ENCODE measurements around the gene BAIAP2L2. TPM values are rescaled to one million over a fixed set of nuclear protein-coding genes. Genes with fewer than 3 reads are reported as not detected.

Gene BAIAP2L2
- total and polyA plus RNA-seq, 7 donors = 0.23 to 5.1 (median 0.55) TPM; not detected in 1

DNA sequence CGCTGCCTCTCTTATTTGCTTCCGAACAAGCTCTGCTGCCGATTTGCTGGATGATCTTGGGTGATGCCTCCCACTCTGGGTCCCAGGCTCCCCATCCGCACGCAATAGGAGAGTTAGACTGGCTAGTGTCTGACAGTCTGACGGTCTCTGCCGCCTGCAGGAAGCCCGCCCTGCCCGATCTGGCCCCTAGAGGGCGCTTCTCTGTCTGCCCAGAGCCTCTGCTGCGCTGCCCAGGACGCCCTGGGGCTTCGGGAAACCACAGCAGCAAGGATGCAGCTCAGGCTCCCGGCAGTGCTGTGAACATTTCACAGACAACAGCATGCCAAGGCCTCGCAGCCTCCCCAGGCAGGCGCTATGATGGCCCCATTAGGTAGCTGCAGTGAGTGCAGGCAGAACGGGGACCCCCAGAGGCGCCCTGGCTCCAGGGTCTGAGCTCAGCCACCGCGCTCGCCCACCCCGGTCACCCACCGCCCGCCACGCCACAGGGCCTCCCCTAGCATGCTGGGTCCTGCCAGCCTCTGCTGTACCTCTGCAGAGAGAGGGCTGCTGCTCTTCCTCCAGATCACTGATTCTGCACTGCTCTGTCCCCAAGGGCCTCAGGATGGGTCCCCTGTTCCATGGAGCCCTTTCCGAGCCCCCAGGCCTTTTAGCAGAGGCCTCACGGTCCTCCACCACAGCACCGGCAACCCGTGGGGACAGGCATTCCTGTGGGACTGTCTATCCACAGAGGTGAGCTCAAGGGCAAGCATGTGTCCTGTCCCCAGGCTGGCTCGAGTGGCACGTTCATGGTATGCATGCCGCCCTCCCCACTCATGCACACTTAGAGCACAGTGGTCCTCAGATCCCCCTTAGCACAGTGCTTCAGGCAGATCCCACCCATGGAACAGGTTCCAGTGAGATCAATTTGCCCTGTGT, 4.3 kb upstream of the BAIAP2L2 start:
- H3K9me3 ChIP-seq = no peaks in the 10 kb centered on the region
- H3K36me3 ChIP-seq (ENCODE audit: insufficient read depth in 1 of 2, low read depth in 1 of 2) = peaks cover 0 to 3% of the 10 kb centered on the region in 2 donors
- intact Hi-C loops (cut with DNase I) = loop anchor here (2.0 to 10.0 kb wide), 3 partner anchors 53 to 238 kb away; partner anchors contain the start of gene MAFF (in 2 of the 2)
- peak; percentile 88 for TF ChIP-seq CTCF (IDR thresholded peaks at IDR 0.05)
- no peaks in the 10 kb centered on the region for H3K27me3 ChIP-seq (ENCODE audit: insufficient read depth in 3 of 3, low read length in 2 of 3)
- ATAC-seq = peak; percentile 89 to 95 (median 90)
- H3K4me3 ChIP-seq = no peak overlapping the region
- H3K4me1 ChIP-seq = no peaks in the 10 kb centered on the region
- 53 to 58% (median 53%) methylated on average over 31 to 32 of the region's 32 CpGs for WGBS, 3 donors
- peak; percentile 86 to 94 for DNase-seq
- no peak overlapping the region for H3K27ac ChIP-seq

GRCh38 chr22:38112381-38112780, 1.9 kb upstream of the BAIAP2L2 start:
- Histone ChIP-seq H3K4me1 (no peaks in the 10 kb centered on the region), H3K27ac (no peak overlapping the region), H3K36me3 (ENCODE audit: insufficient read depth in 1 of 2, low read depth in 1 of 2) (no peaks in the 10 kb centered on the region), H3K27me3 (ENCODE audit: insufficient read depth in 3 of 3, low read length in 2 of 3) (no peaks in the 10 kb centered on the region), H3K9me3 (no peaks in the 10 kb centered on the region), H3K4me3 (no peak overlapping the region)
- TF ChIP-seq CTCF (IDR thresholded peaks at IDR 0.05) = no peak
- whole genome bisulfite sequencing, 3 donors = 92 to 97% (median 93%) methylated on average over 11 to 22 of the region's 22 CpGs
- no peak for DNase-seq
- intact Hi-C loops (cut with DNase I) = loop anchor here (5.0 to 10.0 kb wide), 2 partner anchors 55 to 92 kb away; partner anchors contain the start of gene MAFF (in 2 of the 2)
- no peak for ATAC-seq

GRCh38 chr22:38111925-38112355, 1.5 kb upstream of the BAIAP2L2 start:
- intact Hi-C loops (cut with DNase I) = loop anchor here (5.0 to 10.0 kb wide), 2 partner anchors 55 to 93 kb away; partner anchors contain the start of gene MAFF (in 2 of the 2)
- Histone ChIP-seq H3K9me3 (no peaks in the 10 kb centered on the region), H3K4me3 (no peak overlapping the region), H3K27ac (no peak overlapping the region), H3K36me3 (ENCODE audit: insufficient read depth in 1 of 2, low read depth in 1 of 2) (no peaks in the 10 kb centered on the region), H3K4me1 (no peaks in the 10 kb centered on the region), H3K27me3 (ENCODE audit: insufficient read depth in 3 of 3, low read length in 2 of 3) (no peaks in the 10 kb centered on the region)
- DNase-seq (no peak), ATAC-seq (no peak)
- TF ChIP-seq CTCF (IDR thresholded peaks at IDR 0.05) = no peak
- 73 to 83% (median 77%) methylated on average over 11 of the region's 11 CpGs for WGBS, 3 donors

GRCh38 chr22:38110863-38111852, 674 bp upstream of the BAIAP2L2 start:
- Histone ChIP-seq H3K27me3 (ENCODE audit: insufficient read depth in 3 of 3, low read length in 2 of 3) (no peaks in the 10 kb centered on the region), H3K36me3 (ENCODE audit: insufficient read depth in 1 of 2, low read depth in 1 of 2) (no peaks in the 10 kb centered on the region), H3K9me3 (no peaks in the 10 kb centered on the region), H3K4me1 (no peaks in the 10 kb centered on the region), H3K4me3 (no peak overlapping the region), H3K27ac (no peak overlapping the region)
- intact Hi-C loops (cut with DNase I) = loop anchor here (5.0 to 10.0 kb wide), 2 partner anchors 56 to 94 kb away; partner anchors contain the start of gene MAFF (in 2 of the 2)
- ATAC-seq = no peak
- TF ChIP-seq CTCF (IDR thresholded peaks at IDR 0.05) = no peak
- WGBS, 3 donors = 82 to 88% (median 86%) methylated on average over 30 of the region's 30 CpGs
- DNase-seq = no peak
